Measurements from ENCODE around the gene RARS2.
A peak's percentile ranks its signal among the peaks of the same experiment; 100 is the strongest.
"Not testable (repeated sequence)": the region's sequence is repeated elsewhere in the genome, so short reads cannot be mapped to it uniquely, and the experiment has no call there.

Gene RARS2, protein sequence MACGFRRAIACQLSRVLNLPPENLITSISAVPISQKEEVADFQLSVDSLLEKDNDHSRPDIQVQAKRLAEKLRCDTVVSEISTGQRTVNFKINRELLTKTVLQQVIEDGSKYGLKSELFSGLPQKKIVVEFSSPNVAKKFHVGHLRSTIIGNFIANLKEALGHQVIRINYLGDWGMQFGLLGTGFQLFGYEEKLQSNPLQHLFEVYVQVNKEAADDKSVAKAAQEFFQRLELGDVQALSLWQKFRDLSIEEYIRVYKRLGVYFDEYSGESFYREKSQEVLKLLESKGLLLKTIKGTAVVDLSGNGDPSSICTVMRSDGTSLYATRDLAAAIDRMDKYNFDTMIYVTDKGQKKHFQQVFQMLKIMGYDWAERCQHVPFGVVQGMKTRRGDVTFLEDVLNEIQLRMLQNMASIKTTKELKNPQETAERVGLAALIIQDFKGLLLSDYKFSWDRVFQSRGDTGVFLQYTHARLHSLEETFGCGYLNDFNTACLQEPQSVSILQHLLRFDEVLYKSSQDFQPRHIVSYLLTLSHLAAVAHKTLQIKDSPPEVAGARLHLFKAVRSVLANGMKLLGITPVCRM

DNA sequence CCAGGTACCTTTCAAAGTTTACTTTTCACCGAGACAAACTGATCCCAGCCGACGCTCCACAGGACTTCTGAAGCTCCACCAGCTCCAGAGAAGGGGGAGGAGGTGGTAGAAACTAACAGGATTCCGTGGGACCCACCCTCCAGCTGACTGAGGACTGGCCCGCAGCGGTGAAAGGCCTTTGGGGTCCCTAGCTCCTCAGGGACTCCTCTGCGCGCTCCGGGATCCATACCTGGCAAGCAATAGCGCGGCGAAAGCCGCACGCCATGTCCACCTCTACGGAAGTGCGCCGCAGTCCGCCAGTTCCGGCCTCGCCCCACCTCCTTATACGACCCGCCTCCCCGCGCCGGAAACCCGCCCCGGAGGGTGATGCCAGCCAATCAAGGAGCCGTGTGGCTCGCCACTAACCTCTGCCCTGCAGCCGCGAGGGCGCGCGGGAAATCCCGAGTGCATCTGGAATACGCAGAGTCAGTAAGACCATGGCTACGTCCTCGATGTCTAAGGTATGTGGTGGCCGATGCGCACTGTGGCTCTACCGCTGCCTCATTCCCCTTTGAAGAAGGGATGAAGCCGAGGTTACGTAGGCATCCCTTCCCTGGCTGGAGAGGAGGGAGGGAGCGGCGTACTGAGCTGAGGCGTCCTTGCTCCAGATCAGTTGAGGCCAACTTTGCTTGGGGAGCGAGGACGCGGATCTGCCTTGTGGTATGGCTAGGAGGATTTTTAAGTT lies at the start of gene RARS2, which contains the start of gene ORC3:
TSS of gene RARS2 (minus strand) at position 295 of the 724 bp plus-strand sequence. CDS start at position 265, 30 bp downstream.
TSS of gene ORC3 (plus strand) at position 443 of the 724 bp plus-strand sequence. CDS start at position 477, 34 bp downstream.
- peak; percentile 94 for DNase-seq
- in situ Hi-C loops (cut with HindIII; ENCODE audit: low pct_ligation_motif_present, low pct_unique_long_range_greater_than_20kb, low sequenced_read_pairs), result no loop called here

DNA sequence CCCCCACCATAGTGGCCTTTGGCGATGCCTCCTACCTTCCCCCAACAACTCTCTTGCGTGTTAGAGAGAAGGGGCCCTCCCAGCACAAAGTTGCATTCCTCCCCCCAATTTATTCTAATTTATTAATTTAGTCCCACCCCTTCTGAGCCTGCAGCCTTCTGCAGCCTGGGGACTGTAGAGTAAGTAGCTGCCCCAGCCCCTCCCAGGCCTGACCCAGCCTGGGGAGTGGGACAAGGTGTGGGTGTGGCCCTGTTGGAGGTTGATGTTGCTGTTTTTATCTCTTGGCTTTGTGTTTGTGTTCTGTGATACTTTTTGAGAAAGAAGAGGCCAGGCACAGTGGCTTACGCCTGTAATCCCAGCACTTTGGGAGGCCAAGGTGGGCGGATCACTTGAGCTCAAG lies 49.6 kb upstream of the RARS2 start:
- in situ Hi-C loops (cut with HindIII; ENCODE audit: low pct_ligation_motif_present, low pct_unique_long_range_greater_than_20kb, low sequenced_read_pairs), result no loop called here
- no peak for DNase-seq

DNA sequence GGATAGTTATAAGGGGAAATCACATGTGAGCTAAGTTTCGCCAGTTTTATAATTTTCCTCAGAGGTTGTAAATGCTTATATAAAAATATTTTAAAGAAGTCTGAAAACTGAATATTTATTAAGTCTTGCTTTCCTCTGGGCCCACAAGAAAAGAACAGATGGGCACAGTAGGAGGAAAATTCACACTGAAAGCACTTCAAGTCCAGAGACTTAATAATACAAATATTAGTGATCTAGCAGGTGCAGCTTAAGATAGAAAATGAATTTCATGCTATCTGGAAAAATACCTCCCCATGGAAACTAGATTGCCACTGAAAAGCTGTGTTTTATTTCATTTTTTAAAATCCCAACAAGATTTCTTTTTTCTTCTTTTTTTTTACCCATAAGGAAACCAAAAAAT lies 47.3 kb upstream of the RARS2 start:
- in situ Hi-C loops (cut with HindIII; ENCODE audit: low pct_ligation_motif_present, low pct_unique_long_range_greater_than_20kb, low sequenced_read_pairs), result no loop called here
- DNase-seq, result no peak

DNA sequence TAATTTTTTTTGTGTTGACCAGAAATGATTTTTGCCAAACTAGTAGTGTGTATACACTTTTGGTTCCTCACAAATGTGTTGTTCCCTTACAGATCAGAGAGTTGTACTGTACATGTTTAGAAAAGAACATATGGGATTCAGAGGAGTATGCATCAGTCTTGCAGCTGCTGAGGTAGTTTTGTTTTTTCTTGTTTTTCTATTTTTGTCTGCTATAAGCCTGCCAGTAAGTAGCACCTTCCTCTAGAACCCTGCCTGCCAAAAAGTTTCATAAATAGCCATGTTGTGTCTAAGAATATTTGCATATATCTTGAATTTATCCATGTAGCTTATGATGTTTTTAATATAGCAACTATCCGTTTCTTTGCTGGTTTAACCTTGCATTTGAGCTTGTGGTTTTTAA lies 46.5 kb upstream of the RARS2 start:
- in situ Hi-C loops (cut with HindIII; ENCODE audit: low pct_ligation_motif_present, low pct_unique_long_range_greater_than_20kb, low sequenced_read_pairs), result no loop called here
- DNase-seq, result no peak

DNA sequence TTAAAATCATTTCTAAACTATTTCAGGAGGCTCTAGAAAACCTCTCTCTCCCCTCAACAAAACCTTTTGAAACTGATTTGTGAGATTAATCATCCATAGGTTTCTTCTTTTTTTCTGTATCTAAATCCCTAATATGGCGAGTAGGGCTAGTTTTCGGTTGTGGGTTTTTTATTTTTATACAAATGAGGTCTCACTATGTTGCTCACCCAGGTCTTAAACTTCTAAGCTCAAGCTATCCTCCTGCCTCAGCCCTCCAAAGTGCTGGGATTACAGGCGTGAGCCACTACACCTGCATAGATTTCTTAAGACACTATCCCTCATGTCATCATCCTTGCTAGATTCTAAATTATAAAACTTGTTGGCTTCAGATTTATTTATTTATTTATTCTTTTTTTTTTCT lies 44.1 kb upstream of the RARS2 start:
- in situ Hi-C loops (cut with HindIII; ENCODE audit: low pct_ligation_motif_present, low pct_unique_long_range_greater_than_20kb, low sequenced_read_pairs), result no loop called here
- DNase-seq, result no peak

DNA sequence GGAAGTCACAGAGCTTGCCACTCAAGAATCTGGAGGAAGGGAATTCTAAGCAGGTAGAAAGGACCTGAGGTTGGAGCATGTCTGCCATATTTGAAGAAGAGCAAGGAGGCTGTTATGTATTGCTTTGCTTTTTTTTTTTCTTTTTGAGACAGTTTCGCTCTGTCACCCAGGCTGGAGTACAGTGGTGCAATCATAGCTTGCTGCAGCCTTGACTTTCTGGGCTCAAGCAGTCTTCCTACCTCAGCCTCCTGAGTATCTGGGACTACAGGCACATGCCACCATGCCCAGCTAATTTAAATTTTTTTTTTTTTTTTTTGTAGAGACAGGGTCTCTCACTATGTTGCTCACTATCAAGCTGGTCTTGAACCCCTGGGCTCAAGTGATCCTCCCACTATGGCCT lies 41.0 kb upstream of the RARS2 start:
- in situ Hi-C loops (cut with HindIII; ENCODE audit: low pct_ligation_motif_present, low pct_unique_long_range_greater_than_20kb, low sequenced_read_pairs), result no loop called here
- DNase-seq, result no peak

DNA sequence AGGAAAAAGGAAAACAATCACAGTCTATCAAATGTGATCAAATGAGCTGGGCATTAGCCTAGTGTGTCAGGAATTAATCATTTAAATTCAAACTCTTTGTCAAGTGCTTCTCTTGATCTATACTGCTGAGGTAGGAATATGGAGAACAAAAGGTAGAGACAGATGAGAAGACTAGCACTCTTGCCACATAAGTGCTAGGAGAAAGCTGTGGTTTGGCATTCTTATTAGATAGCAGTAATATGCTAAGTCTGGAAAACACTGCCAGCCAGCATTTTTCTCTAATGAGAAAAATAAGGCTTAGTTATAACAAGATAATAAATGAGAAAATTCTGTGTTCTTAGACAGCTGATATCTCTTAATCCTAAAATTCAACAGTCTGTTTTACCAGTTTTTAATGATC lies 39.1 kb upstream of the RARS2 start:
- no peak for DNase-seq
- in situ Hi-C loops (cut with HindIII; ENCODE audit: low pct_ligation_motif_present, low pct_unique_long_range_greater_than_20kb, low sequenced_read_pairs), result no loop called here

DNA sequence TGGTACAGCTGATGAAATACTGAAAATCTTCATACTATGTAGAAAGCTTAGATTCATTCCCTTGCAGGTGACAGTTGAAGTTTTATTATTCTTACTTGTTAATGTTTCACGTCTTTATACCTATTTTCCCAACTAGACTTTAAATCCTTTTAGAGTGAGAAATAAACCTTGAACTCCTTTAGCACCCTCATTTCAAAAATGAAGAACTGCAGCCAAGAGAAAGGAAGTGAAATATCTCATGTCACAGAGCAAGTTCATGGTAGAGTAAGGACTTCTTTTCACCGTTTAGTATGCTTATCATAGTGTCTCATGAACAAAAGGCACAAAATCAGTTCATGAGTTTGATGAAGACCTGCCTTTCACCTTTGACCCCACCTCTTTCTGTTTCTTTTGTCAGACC lies 38.6 kb upstream of the RARS2 start:
- DNase-seq, result no peak
- in situ Hi-C loops (cut with HindIII; ENCODE audit: low pct_ligation_motif_present, low pct_unique_long_range_greater_than_20kb, low sequenced_read_pairs), result no loop called here

DNA sequence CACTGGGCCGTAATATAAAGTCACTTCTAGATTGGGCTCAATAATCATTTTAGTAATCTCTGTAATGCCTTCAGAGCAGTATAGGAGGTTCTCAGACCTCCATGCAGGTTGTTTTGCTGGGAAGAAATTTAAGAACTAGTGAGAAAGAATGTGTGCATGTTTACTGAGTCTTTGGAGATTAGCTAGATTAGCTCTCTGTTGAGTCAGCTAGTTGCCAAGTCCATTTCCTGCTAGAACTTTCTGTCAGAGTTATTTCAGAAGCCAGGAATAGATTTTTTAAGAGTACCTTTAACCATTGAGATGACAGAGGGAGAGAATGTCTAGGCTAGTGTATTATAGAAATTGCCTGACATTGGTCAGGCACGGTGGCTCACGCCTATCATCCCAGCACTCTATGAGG lies 33.5 kb upstream of the RARS2 start:
- in situ Hi-C loops (cut with HindIII; ENCODE audit: low pct_ligation_motif_present, low pct_unique_long_range_greater_than_20kb, low sequenced_read_pairs), result no loop called here

DNA sequence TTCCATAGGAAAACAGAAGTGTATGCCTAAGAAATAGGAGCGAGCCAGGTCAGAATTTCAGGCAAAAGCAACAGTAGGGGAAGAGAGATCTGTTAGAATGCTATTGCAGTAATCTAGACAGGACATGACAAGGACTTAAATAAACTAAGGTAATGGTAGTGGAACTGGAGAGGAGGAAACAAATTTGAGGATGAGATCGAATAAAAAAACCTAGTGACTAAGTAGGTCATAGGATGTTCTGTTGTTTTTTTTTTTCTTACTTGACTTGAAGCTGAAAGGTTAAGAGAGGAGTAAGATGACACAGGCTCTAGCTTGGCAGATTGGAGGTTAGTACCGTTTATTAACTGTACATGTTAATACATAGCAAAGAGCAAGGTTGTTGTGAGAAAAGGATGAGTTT lies 28.7 kb upstream of the RARS2 start:
- no peak for DNase-seq

More for the DNA sequence above, 33.5 kb upstream of the RARS2 start:
- DNase-seq, result no peak

DNA sequence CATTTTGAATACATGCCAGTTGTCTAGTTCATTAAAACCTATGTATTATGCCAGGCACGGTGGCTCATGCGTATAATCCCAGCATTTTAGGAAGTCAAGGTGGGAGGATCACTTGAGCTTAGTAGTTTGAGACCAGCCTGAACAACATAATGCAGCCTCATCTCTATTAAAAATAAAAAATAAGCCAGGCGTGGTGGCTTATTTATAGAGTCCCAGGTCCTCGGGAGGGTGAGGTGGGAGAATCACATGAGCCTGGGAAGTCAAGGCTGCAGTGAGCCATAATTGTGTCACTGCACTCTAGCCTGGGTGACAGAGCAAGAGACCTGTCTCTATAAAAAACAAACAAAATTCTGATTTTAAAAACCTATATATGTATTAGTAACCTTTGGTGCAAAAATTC lies 27.6 kb upstream of the RARS2 start:
- no peak for DNase-seq
- in situ Hi-C loops (cut with HindIII; ENCODE audit: low pct_ligation_motif_present, low pct_unique_long_range_greater_than_20kb, low sequenced_read_pairs), result no loop called here

More for the DNA sequence above, 28.7 kb upstream of the RARS2 start:
- in situ Hi-C loops (cut with HindIII; ENCODE audit: low pct_ligation_motif_present, low pct_unique_long_range_greater_than_20kb, low sequenced_read_pairs), result no loop called here

DNA sequence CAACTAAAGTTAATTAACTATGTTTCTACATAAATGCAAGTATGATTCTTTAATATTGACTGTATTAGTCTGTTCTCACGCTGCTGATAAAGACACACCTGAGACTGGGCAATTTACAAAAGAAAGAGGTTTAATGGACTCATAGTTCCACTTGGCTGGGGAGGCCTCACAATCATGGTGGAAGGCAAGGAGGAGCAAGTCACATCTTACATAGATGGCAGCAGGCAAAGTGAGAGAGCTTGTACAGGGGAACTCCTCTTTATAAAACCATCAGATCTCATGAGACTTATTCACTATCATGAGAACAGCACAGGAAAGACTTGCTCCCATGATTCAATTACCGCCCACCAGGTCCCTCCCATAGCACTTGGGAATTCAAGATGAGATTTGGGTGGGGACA lies 23.2 kb upstream of the RARS2 start:
- in situ Hi-C loops (cut with HindIII; ENCODE audit: low pct_ligation_motif_present, low pct_unique_long_range_greater_than_20kb, low sequenced_read_pairs); DNase-seq: not testable (repeated sequence)

DNA sequence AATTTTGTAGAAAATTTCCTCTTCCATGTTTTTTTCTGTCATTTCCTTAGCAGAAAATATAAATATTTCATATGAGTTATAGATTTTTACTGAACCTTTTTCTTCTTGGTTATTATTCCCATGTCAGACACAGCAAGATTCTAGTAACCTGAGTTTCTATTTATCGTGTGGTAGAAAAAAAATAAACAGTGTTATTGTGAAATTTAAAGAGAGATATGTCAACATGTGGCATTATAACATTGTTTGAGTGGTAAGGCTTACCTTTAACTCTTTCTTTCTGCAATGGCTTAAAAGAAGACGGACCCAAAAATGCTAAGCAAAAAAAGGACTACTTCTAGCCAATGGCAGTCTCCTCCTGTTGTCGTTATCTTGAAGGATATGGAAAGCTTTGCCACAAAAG lies 19.0 kb upstream of the RARS2 start:
- in situ Hi-C loops (cut with HindIII; ENCODE audit: low pct_ligation_motif_present, low pct_unique_long_range_greater_than_20kb, low sequenced_read_pairs), result no loop called here
- no peak for DNase-seq

DNA sequence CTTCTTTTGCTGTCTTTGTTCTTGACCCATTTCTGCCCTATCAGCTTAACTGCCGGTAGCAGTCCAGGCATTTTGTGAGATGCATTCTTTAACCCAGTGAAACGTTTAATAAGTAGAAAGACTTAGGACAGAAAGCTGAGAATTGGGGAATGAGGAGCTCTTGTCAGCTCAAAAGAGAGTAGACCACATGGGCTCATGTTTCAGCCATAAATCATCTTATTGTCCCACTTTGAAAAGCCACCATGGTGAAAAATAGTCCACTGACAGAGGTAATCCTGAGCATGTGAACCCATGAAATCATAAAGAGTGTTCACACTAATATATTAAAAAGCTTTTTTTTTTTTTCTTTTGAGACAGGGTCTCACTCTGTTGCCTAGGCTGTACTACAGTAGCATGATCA lies 16.4 kb upstream of the RARS2 start:
- no peak for DNase-seq
- in situ Hi-C loops (cut with HindIII; ENCODE audit: low pct_ligation_motif_present, low pct_unique_long_range_greater_than_20kb, low sequenced_read_pairs), result no loop called here

DNA sequence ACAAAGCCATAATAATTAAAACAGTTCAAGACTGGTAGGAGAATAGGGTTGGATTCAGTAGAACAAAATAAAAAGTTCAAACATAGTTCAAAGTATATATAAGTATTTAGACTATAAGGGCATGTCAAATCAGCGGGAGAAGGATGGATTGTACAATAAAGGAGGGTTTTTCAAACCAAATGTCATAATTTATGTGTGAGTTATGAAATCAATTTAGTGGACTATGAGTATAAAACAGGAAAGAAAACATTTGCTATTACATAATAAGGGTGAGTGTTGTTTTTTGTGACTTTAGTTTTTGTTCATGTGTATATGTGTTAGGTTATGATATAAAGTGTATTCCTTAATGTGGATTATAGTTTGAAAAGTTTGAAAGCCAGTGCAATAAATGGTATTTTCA lies 10.8 kb upstream of the RARS2 start:
- no peak for DNase-seq
- in situ Hi-C loops (cut with HindIII; ENCODE audit: low pct_ligation_motif_present, low pct_unique_long_range_greater_than_20kb, low sequenced_read_pairs), result no loop called here

DNA sequence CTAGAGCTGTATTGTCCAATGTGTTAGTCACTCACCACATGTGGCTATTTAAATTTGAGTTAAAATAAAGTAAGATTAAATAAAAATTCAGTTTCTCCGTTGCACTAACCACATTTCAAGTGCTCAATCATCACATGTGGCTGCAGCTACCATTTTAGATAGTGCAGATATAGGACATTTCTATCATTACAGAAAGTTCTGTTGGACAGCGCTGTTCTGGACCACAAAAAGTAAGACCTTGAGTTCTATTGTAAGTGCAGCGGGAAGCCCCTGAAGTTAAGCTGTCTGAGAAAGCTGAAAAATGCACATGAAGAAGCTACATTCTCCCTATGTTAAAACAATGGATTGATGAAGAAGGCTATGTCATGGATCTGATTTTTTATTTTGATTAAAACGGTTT lies 1.2 kb upstream of the RARS2 start:
- no peak for DNase-seq

DNA sequence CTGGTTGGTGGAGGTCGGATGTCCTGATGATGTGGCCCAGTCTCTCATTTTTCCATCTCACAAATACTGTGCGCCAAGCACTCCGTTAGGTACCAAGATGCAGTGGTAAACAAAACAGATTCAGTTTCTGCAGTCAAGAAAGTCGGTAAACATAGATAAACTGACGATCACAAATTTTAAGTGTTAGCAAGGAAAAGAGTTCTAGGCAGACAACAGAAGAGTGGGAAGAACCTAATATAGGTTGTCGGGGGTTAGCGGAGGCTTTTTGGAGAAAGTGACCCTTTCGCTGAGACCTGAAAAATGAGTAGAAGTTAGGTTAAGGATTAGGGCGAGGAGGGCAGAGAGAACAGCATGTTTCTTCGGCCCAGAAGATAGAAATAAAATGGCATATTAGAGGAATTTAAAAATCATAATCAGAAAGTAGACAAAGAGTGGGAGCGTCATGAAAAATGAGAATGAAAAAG lies 662 bp upstream of the RARS2 start:
- in situ Hi-C loops (cut with HindIII; ENCODE audit: low pct_ligation_motif_present, low pct_unique_long_range_greater_than_20kb, low sequenced_read_pairs), result no loop called here
- DNase-seq, result no peak

More for the DNA sequence above, 1.2 kb upstream of the RARS2 start:
- in situ Hi-C loops (cut with HindIII; ENCODE audit: low pct_ligation_motif_present, low pct_unique_long_range_greater_than_20kb, low sequenced_read_pairs), result no loop called here

DNA sequence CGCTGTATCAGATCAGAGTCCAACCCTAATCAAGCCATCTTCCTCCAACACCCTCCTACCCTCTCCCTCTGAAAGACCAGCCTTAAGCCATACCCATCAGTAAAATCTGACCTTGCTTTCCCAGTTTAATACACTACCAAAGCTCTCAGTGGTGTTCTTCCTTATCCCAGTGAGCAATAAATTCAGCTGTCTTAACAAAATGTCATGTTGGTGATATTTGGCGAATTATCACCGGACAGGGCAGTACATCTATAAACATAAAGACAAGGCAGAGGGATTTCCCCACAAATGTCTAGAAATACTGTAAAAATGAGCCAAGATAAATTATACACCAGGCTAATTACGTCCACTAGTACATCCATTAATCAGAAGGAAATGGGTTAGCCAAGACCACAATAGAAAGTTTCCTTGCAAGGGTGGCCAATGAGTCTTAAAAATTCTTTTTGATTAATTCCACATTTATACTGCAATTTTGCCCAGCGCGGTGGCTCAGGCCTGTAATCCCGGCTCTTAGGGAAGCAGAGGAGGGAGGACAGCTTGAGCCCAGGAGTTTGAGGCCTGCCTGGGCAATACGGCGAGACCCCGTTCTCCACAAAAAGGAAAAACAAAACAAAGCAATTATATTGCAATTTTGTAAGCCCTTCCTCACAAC lies 905 bp downstream of the RARS2 start:
- DNase-seq, result no peak
- in situ Hi-C loops (cut with HindIII; ENCODE audit: low pct_ligation_motif_present, low pct_unique_long_range_greater_than_20kb, low sequenced_read_pairs), result no loop called here

All from ACHN (cell line).